Measurements from ENCODE around the gene CETN2.
"Not testable (repeated sequence)": the region's sequence is repeated elsewhere in the genome, so short reads cannot be mapped to it uniquely, and the experiment has no call there.

CETN2 gene

GRCh38 chrX:152832520-152832919, 2.0 kb upstream of the CETN2 start:
- DNase-seq: no peak

GRCh38 chrX:152831391-152831790, 834 bp upstream of the CETN2 start:
- DNase-seq: no peak

DNA sequence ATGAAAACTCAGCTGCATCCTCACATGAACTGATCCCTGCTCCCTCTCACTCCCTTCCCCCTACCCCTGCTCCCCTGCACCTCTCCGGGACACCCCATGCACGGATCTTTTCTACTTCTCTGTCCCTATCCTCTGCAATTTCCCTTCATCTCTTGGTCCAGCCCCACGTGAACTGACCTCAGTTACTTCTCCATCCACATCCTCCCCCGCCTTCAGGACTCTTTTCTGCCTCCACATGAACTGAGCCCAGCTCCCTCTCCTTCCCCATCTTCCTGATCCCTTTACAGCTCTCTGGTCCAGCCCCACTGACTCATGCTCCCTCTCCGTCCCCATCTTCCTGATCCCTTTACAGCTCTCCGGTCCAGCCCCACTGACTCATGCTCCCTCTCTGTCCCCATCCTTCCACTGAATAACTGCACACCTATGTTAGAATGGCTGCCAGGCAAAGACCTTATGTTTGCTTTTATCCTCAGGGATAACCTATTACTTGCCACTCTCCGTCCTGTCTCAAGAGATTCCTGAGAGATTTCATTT, 5.6 kb downstream of the CETN2 start:
- DNase-seq: no peak

GRCh38 chrX:152823657-152824056, 6.9 kb downstream of the CETN2 start:
- DNase-seq: no peak

- DNase-seq: no peak
Observed at GRCh38 chrX:152822383-152823086, 8.0 kb downstream of the CETN2 start.

GRCh38 chrX:152821145-152821765, 9.3 kb downstream of the CETN2 start:
- peak in 7 of 51 donors; percentile 0 to 14 (median 7) for DNase-seq

- DNase-seq: no peak
Observed at GRCh38 chrX:152819732-152820131, 10.8 kb downstream of the CETN2 start.

DNA sequence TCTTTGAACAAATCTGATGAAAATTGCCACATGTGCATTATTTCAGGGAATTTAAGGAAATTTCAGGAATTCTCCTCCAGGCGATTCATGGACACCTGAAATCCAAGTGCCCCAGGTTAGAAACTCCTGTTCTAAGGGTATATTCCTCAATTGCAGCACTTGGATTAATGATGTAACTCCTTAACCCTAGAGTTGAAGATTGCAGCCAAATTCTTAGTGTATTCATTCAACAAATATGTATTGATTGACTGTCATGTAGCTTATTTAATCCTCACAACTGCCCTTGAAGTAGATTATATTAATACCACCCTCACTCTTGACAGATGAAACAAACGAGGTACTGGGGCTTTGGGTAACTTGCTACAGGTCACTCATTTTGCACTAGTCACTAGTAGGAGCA, 11.3 kb downstream of the CETN2 start:
- DNase-seq: no peak

GRCh38 chrX:152818356-152818755, 12.2 kb downstream of the CETN2 start:
- DNase-seq: no peak

DNA sequence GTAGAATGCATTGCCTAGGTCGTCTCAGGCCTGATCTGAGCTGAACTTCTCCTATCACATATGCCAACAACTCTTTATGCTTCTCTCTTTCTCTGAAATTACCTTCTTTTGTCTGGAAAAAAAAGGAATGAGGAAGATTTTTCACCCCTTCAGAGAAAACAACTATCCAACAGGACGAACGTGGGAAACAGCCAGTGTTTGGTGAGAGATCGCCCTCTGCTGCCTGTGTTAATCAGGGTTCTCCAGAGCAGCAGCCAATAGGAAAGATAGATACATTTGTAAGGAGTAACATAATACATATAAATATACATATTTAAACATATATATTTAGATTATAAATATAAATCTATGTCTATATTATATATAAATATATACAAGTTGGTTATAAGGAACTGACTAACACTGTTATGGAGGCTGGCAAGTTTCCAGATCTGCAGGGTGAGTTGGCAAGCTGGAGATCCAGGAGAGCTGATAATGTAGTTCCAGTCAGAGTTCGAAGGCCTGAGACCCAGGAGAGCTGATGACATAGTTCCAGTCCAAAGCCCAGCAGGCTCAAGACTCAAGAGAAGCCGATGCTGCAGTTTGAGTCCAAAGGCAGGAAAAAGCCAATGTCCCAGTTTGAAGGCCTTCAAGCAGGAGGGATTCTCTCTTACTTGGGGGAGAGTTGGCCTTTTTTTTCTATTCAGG, 13.3 kb downstream of the CETN2 start:
- DNase-seq: peak in 25 of 51 donors; percentile 0 to 51 (median 9)

DNA sequence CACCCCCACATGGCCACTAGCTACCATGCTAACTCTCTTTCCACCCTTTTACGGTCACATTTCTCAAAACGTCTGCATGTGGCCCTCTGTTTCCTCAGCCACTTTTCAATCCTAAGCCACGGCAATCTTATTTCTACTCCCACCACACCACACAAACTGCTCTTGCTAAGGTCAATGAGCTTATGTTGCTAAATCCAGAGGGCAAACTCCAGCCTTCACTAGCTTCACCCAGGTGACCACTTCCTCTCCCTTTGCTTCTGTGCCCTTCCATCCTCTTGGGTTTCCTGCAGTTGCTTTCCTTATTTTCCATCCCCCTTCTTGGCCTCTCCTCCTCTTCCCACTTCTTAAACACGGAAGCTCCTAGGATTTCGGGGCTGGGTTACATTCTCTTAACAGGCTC, 16.5 kb downstream of the CETN2 start:
- DNase-seq: no peak

- DNase-seq: no peak
Observed at GRCh38 chrX:152813206-152813605, 17.4 kb downstream of the CETN2 start.

DNA sequence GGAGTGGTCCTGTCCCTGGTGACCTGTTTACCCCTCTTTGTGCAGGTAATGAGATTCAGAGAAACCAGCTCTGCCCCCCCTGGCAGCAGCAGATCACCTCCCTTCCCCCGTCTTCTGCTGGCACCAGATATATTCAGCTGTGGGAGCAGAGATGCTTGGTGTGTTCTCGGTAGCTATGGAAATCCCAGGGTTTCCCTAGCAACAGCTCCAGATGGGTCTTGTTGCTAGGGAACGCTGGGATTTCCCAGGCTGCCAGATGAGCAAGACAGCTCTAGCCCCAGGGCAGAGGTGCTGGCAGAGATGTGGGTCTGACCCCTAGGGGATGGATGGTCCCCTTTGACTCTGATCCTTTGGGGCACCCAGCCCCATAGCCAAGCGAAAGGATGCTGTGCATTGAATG, 20.2 kb downstream of the CETN2 start:
- DNase-seq: peak in 20 of 51 donors; percentile 0 to 60 (median 10)

DNA sequence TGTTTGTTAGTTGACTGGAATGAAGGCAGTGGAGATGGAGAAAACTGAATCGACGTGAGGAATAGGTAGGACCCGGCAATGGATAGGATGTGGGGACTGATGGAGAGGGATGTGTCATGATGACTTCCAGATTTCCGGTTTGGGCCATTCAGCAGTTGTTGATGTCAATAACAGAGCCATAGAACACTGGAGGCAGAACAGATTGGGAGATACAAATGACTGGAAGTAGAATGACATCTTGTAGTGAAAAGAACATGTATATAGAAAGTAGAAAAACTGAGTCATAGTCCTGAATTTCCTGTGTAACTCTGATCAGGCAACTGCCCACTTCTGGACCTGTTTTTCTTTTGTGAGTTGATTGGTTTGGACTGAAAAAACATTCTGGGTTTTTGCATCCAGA, 24.5 kb downstream of the CETN2 start:
- no peak for DNase-seq

DNA sequence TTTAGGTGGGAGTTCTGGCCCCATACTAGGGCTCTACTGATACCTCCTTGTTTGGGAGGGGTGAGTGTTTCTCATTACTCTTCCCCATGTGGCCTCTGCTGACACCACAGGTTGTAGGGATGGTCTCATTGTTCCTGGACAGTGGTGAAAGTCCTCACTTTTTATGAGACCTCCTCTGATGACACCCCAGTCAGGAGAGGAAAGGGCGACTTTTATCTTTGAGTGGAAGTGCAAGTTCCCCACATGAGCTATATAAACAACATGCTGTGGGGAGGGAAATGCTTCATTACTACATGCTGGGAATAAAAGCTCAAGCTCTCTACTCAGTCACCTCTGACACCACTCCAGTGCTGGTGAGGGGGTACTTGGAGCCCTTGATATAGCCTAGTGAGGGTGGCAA, 31.6 kb downstream of the CETN2 start:
- no peak for DNase-seq

- not testable (repeated sequence) for DNase-seq
Observed at GRCh38 chrX:152787062-152787461, 43.5 kb downstream of the CETN2 start.
